ENCODE data around the gene MTRR.

MTRR gene

GRCh38 chr5:7857361-7857760 is 11.6 kb upstream of the MTRR start:
- no peak for DNase-seq (ENCODE audit: low spot score)

- DNase-seq (ENCODE audit: low spot score): no peak
Observed at GRCh38 chr5:7857926-7858632, 10.9 kb upstream of the MTRR start.

GRCh38 chr5:7866196-7866595 is 2.8 kb upstream of the MTRR start:
- DNase-seq (ENCODE audit: low spot score): no peak

- DNase-seq (ENCODE audit: low spot score): no peak
Observed at GRCh38 chr5:7867260-7867659, 1.7 kb upstream of the MTRR start.

GRCh38 chr5:7868427-7868772 is 548 bp upstream of the MTRR start:
- DNase-seq (ENCODE audit: low spot score): no peak

- DNase-seq (ENCODE audit: low spot score): peak; percentile 17
Observed at GRCh38 chr5:7869474-7870136, 657 bp downstream of the MTRR start.

- no peak for DNase-seq (ENCODE audit: low spot score)
Observed at GRCh38 chr5:7871653-7872052, 2.7 kb downstream of the MTRR start.

GRCh38 chr5:7872517-7873130 is 3.7 kb downstream of the MTRR start:
- DNase-seq (ENCODE audit: low spot score): no peak

GRCh38 chr5:7873216-7873615 is 4.3 kb downstream of the MTRR start:
- DNase-seq (ENCODE audit: low spot score): no peak

- no peak for DNase-seq (ENCODE audit: low spot score)
Observed at GRCh38 chr5:7874639-7875038, 5.7 kb downstream of the MTRR start.

- no peak for DNase-seq (ENCODE audit: low spot score)
Observed at GRCh38 chr5:7875151-7875550, 6.2 kb downstream of the MTRR start.

GRCh38 chr5:7876867-7877266 is 7.9 kb downstream of the MTRR start:
- DNase-seq (ENCODE audit: low spot score): peak; percentile 62

- DNase-seq (ENCODE audit: low spot score): no peak
Observed at GRCh38 chr5:7877851-7878250, 8.9 kb downstream of the MTRR start.

- peak; percentile 15 for DNase-seq (ENCODE audit: low spot score)
Observed at GRCh38 chr5:7878381-7878873, 9.5 kb downstream of the MTRR start.

GRCh38 chr5:7881091-7881490 is 12.1 kb downstream of the MTRR start:
- no peak for DNase-seq (ENCODE audit: low spot score)

GRCh38 chr5:7881816-7882215 is 12.9 kb downstream of the MTRR start:
- DNase-seq (ENCODE audit: low spot score): no peak

GRCh38 chr5:7882926-7883325 is 14.0 kb downstream of the MTRR start:
- no peak for DNase-seq (ENCODE audit: low spot score)

- DNase-seq (ENCODE audit: low spot score): no peak
Observed at GRCh38 chr5:7884491-7885267, 15.7 kb downstream of the MTRR start.

GRCh38 chr5:7886849-7887475 is 18.0 kb downstream of the MTRR start:
- peak; percentile 51 for DNase-seq (ENCODE audit: low spot score)

- no peak for DNase-seq (ENCODE audit: low spot score)
Observed at GRCh38 chr5:7888901-7889300, 20.0 kb downstream of the MTRR start.

- DNase-seq (ENCODE audit: low spot score): no peak
Observed at GRCh38 chr5:7894439-7894838, 25.5 kb downstream of the MTRR start.

GRCh38 chr5:7894860-7895259 is 25.9 kb downstream of the MTRR start:
- no peak for DNase-seq (ENCODE audit: low spot score)

Measured in AG08395 (cell line).